HG03108 (cell line): Measurements from ENCODE around the gene DENND2D.

ENCODE experiments used
- ATAC-seq: cut with Tn5 transposase; IDR thresholded peaks from one replicate; pipeline ENCODE4 v1.9.1; 2021; ENCODE audit warnings: moderate library complexity; ENCODE audit not compliant: unreplicated experiment

The DENND2D gene

DNA sequence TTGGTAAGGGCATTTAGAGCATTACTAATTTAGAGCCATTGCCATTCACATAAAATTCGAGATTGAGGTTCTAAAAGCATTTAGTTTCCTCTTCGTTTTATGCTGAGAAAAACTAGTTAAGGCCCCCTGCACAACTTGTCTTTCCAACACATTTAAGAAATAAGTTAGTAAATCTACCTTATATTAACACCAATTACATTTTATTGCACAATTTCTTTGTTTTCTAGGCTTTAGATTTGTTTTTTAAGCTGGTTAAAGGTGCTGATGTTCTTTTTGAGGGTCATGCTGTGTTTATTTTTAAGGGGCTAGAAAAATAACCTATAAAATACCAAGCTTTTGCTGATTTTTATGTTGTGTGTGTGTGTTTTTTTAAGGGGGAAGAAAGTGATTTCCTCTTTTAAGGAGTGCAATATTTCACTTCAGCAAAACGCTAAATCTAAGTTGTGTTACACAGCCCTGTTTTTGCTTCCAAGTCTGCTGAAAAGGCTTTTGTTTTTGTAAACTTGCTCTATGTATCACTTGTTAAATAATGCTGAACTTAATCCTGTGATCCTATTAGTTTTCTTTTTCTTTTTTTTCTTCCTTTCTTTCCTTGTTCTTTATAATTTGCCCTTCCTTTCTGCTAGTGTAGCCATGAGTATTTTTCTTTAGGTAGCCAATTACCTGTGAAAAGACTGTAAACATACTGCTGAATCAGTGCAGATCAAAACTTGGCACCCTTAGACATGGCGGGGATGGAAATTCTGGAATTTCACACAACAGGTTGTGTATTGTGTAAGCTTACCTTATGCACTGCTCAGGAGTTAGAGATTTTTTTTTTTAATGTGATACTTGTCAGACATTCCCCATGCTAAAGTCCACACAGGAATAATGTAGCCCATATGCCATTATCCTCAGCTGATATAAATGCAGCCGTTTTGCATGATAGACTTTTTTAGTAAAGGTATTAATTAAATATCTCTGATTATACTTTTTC lies 58.9 kb downstream of the DENND2D start:
- ATAC-seq: no peak

GRCh38 chr1:111140680-111140967 lies 59.8 kb downstream of the DENND2D start:
- ATAC-seq: no peak

DNA sequence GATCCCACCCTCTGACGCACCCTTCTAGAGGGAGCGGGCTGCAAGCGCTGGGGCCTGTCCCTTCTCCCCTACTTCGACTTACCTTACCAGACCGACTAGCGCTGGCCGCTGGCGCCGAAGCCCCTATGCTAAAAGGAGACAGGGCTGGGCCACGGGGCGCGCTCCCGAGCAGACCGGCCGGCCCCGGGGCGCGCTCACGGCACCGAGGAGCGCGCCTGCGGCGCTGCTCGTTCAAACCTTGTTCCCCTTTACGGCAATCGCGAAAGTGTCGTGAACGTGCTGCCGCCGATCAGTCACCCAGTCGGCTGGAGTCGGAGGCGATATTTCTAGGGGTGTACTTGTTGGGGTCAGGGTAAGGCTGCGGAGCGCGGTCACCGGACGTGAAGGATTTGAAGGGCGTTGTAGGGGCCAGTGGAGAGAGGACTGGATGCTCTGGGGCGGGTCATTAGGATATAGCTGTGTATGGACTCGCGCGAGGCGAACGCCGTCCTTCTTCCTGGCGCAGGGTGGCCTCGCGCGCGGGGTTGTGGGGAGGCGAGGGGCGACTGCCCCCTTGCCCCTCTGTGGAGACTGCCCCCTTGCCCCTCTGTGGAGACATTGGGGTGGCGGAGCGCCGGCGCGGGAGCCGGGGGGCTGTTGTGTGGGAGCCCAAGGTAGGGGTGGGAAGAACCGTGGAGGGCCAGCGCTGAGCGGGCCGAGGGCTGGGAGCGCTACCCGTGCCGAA lies 60.3 kb downstream of the DENND2D start, which contains the start of the genes CEPT1 and DRAM2:
TSS of gene CEPT1 (plus strand) at position 268 of the 724 bp plus-strand sequence. CDS start 7,492 bp downstream, outside the sequence.
TSS of gene DRAM2 (minus strand) at position 138 of the 724 bp plus-strand sequence. CDS start 8,539 bp downstream, outside the sequence.
- ATAC-seq: peak; percentile 58

DNA sequence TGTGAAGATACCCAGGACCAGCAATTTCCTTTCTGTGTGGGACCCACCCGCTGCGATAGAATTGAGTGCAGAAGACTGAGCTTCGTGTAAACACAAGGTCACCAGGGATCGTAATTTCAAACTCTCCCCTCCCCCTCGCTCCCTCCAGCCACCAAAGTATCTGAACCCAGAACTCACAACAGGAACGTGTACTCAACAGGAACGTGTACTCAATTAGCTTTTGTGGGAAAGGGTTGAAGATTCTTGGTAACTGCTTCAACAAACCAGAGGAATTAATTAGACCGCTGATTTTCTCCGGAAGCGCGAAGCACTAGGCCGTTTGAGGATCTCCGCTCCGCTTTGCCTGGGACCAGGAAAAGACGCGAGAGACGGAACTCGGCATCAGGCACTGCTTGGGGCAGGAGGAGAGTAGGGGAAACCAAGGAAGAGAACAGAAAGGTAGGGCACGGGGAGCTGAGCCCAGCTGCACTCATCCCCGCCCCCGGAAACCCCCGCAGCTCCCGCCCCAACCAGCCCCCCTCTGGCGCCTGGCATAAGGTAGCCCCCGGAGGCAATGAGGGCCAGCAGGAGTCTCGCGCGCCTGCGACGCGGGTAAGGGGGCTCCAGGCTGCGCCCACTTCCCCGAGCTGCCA lies 61.0 kb downstream of the DENND2D start:
- peak; percentile 30 for ATAC-seq
